Measurements from ENCODE around the gene SPAG6.

The SPAG6 gene

DNA sequence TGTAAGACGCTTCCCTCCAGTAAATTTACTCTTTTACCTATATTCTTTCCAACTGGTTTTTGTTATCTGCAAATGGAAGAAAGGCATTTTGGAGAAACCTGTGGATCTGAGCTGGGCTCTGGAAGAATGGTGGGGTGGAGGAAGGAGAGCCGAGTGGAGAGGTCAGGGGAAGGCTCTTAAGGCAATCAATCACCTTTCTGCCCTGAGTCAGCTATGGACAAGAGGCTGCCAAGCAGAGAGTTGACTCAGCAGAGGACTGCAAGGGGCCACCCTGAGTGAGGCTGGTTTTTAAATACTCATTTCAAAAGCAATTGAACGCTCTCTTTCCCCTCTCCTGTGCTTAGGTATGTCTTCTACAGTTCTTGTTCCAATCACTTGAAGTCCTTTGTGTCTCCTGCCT is 81.8 kb downstream of the SPAG6 start:
- no peak overlapping the region for H3K4me3 ChIP-seq (ENCODE audit: low read depth, low read length)
- TF ChIP-seq, protein P1, sequence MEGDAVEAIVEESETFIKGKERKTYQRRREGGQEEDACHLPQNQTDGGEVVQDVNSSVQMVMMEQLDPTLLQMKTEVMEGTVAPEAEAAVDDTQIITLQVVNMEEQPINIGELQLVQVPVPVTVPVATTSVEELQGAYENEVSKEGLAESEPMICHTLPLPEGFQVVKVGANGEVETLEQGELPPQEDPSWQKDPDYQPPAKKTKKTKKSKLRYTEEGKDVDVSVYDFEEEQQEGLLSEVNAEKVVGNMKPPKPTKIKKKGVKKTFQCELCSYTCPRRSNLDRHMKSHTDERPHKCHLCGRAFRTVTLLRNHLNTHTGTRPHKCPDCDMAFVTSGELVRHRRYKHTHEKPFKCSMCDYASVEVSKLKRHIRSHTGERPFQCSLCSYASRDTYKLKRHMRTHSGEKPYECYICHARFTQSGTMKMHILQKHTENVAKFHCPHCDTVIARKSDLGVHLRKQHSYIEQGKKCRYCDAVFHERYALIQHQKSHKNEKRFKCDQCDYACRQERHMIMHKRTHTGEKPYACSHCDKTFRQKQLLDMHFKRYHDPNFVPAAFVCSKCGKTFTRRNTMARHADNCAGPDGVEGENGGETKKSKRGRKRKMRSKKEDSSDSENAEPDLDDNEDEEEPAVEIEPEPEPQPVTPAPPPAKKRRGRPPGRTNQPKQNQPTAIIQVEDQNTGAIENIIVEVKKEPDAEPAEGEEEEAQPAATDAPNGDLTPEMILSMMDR (IDR thresholded peaks at IDR 0.05; ENCODE audit: borderline replicate concordance, insufficient read depth, low read depth, low read length): no peak

DNA sequence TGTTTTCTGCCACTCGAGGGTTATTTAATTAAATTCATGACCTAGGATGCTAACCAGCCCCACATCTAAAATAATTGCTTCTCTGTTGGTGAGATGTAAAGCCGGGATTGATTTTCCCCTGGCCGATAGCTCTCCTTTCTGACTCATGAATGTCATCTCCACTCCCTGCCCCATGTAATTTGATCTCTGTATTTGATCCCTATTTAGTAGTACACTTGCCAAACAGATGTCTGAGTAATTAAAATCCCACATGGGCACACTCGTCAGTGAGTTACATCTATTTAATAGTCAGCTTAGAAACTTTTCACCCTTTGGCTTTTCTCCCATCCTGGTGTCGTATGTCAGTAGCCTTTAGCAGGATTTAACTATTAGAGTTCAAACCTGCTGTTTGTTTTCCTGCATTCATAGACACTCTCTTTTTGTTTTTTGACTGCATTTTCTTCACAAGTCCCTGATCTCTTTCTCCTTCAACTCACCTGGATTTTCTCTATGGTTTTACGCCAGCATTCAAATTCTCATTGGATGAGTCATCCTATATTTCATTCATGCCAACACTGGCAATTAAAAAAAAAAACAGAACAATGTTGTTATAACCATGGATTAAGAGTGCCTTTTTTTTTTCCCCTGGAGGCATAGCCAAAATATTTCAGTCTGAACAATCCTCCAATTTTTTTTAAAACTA is 82.7 kb downstream of the SPAG6 start:
- TF ChIP-seq, protein P1 (IDR thresholded peaks at IDR 0.05; ENCODE audit: borderline replicate concordance, insufficient read depth, low read depth, low read length): no peak
- no peak overlapping the region for H3K4me3 ChIP-seq (ENCODE audit: low read depth, low read length)

DNA sequence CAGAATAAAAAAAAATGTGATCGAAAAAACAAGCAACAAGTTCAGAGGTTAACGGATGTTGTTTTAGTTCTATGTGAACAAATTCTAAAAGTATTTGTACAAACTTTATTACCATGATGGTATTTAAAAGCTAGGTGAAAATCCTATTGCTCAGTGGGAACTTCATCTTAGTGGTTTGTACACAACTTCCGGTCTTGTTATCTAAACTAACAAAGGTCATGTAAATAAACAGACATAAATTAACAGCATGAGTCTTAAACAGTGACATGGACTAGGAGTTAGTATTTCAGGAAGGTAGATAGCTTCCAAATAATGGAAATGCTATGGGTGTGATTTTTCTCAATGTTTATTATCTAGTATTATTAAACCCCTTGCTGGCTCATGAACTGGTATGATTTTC is 83.8 kb downstream of the SPAG6 start:
- H3K4me3 ChIP-seq (ENCODE audit: low read depth, low read length): no peak overlapping the region
- TF ChIP-seq, protein P1 (IDR thresholded peaks at IDR 0.05; ENCODE audit: borderline replicate concordance, insufficient read depth, low read depth, low read length): no peak

DNA sequence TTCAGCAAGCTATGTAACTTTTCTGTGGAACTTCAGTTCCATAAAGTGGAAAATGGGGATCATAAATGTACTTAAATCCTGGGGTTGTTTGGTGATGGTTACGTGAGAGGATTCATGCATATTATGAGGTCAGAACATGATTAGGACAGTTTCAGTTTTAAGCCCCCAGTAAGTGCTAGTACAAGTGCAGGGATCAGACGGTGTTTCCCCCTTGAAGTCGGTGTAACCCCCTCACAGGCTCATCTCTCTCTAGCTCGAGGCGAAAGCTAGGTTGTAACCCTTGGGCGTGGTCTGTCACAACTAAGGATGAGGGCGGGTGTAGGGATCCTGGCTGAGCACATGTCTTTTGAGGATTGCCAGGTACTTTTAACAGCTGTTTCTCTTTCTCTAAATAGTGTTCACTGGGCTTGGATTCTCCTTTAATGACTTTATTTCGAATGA is 84.7 kb downstream of the SPAG6 start:
- no peak overlapping the region for H3K4me3 ChIP-seq (ENCODE audit: low read depth, low read length)
- TF ChIP-seq, protein P1 (IDR thresholded peaks at IDR 0.05; ENCODE audit: borderline replicate concordance, insufficient read depth, low read depth, low read length): no peak

DNA sequence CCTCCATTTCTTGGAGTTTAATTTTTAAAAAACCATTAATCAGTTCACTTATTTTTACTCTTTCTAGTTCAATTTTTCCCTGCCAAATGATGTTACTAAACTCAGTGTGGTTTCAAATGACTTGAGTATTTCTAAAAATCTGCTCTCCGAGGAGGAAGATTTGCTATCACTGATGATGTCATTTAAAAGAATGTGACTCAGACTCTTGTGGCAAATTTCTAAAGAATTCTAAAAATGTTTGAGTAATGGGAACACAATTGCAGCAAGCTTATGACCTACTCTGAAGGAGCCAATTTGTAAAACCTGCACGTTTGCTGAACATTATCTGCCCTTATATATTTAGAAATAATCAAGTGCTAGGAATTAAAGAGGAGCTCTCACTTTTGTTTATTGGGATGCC is 88.6 kb downstream of the SPAG6 start:
- no peak overlapping the region for H3K4me3 ChIP-seq (ENCODE audit: low read depth, low read length)
- TF ChIP-seq, protein P1 (IDR thresholded peaks at IDR 0.05; ENCODE audit: borderline replicate concordance, insufficient read depth, low read depth, low read length): no peak

DNA sequence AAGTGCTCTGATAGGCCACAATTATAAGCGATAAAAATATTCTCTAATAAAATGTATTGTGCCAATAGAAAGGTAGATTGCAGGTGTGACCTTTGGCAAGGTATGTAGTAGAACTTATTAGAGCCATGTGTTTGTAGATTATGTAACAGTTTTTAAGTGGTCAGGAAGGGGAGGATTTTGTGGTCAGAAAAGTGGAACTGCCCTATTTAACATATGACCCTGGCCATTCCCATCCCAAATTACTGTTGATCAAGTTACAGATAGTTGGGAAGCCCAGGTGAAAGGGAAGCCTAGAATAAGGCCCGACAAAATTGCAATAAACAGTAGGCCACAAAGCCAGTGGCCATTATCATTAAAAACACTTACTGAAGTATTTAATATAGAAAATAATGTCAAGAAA is 89.2 kb downstream of the SPAG6 start:
- TF ChIP-seq, protein P1 (IDR thresholded peaks at IDR 0.05; ENCODE audit: borderline replicate concordance, insufficient read depth, low read depth, low read length): no peak

DNA sequence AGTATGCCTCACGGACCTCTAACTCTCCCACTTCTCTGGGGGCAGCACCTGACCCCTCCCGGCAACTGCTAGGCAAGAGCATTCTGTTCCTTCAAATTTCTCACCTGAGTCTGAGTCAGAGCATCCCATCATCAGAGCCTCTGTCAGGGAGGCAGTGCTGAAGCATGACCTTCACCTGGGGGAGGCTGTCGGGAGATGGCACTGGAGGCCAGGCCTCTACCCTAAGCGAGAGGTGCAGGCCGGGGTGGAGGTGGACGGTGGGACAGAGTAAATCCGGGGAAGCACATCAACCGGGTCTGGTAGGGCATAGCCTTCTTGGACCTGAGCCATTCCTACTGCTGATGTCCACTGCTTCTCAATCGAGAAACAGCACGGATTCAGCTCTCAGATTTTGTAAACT is 90.4 kb downstream of the SPAG6 start:
- TF ChIP-seq, protein P1 (IDR thresholded peaks at IDR 0.05; ENCODE audit: borderline replicate concordance, insufficient read depth, low read depth, low read length): no peak
- no peak overlapping the region for H3K4me3 ChIP-seq (ENCODE audit: low read depth, low read length)

More for the DNA sequence above, 89.2 kb downstream of the SPAG6 start:
- H3K4me3 ChIP-seq (ENCODE audit: low read depth, low read length): no peak overlapping the region
